Measurements from ENCODE around the gene CACUL1.
A peak's percentile ranks its signal among the peaks of the same experiment; 100 is the strongest.

The CACUL1 gene

GRCh38 chr10:118638680-118639079 is 116.1 kb downstream of the CACUL1 start:
- no peak for DNase-seq (ENCODE audit: low read depth)

GRCh38 chr10:118635674-118636402 is 118.9 kb downstream of the CACUL1 start:
- no peak for DNase-seq (ENCODE audit: low read depth)

- no peak for DNase-seq (ENCODE audit: low read depth)
Measured at GRCh38 chr10:118633786-118634185, 121.0 kb downstream of the CACUL1 start.

- peak; percentile 47 for DNase-seq (ENCODE audit: low read depth)
Measured at GRCh38 chr10:118629211-118629610, 125.6 kb downstream of the CACUL1 start.

- DNase-seq (ENCODE audit: low read depth) = no peak
Measured at GRCh38 chr10:118628397-118628796, 126.4 kb downstream of the CACUL1 start.

GRCh38 chr10:118626953-118627352 is 127.8 kb downstream of the CACUL1 start:
- DNase-seq (ENCODE audit: low read depth) = no peak
